SK-N-SH (cell line): ENCODE measurements around the gene HES6. TPM values are rescaled to one million over a fixed set of nuclear protein-coding genes. Genes with fewer than 3 reads are reported as not detected.

Source experiments
- CTCF ChIA-PET: fragments of 300-600, 350-600 bp; formaldehyde crosslinking; extraction: SDS; loops from one replicate; lab custom pipeline; 2021; lab: Yijun Ruan, JAX
- POLR2A ChIA-PET: fragments of 350-600 bp; sonication (Branson Sonifier 250); formaldehyde crosslinking; extraction: SDS; loops from one replicate; lab custom pipeline; 2020; ENCODE audit warnings: antibody characterized with exemption, inconsistent platforms; lab: Yijun Ruan, JAX
- DNase-seq: peaks from one replicate; pipeline ENCODE4 v3.0.0; 2012
- H2AFZ ChIP-seq: fragments of 200-600 bp; sonication (generic); 2 replicates; pipeline ENCODE4 v1.8.1; 2016; ENCODE audit warnings: antibody characterized with exemption, mild to moderate bottlenecking, low read depth
- H3F3A ChIP-seq: fragments of 200-600 bp; sonication (generic); replicated peaks from 2 replicates; pipeline ENCODE3; 2016; ENCODE audit warnings: antibody characterized with exemption, mild to moderate bottlenecking; ENCODE audit not compliant: insufficient read depth
- H3K27ac ChIP-seq, 2 experiments: fragments of 200-500 bp in 1 of 2; fragments of 200-600 bp in 1 of 2; sonication (Bioruptor generic) in 1 of 2; sonication (generic), shearing (Covaris generic) in 1 of 2; 2 replicates each; pipeline versions ENCODE4 v1.5.1 to v1.6.1; 2014 to 2016; ENCODE audit warnings: low read depth in 2 of 2, inconsistent platforms in 1 of 2, low read length in 1 of 2, mild to moderate bottlenecking in 1 of 2, mixed read lengths in 1 of 2
- H3K27me3 ChIP-seq: fragments of 200-600 bp; sonication (generic), shearing (Covaris generic); 2 replicates; pipeline ENCODE4 v1.6.1; 2016; ENCODE audit warnings: mixed run types; ENCODE audit not compliant: insufficient read depth
- H3K36me3 ChIP-seq, 2 experiments: fragments of 200-500 bp in 1 of 2; fragments of 200-600 bp in 1 of 2; sonication (Bioruptor generic) in 1 of 2; sonication (generic) in 1 of 2; replicated peaks in 1 of 2; 2 replicates each; pipeline versions ENCODE3 to v1.5.1; 2014 to 2016; ENCODE audit warnings: low read length in 1 of 2, mild to moderate bottlenecking in 1 of 2; ENCODE audit not compliant: insufficient read depth in 2 of 2, control insufficient read depth in 1 of 2
- H3K4me1 ChIP-seq, 2 experiments: fragments of 200-500 bp in 1 of 2; fragments of 200-600 bp in 1 of 2; sonication (Bioruptor generic) in 1 of 2; sonication (generic), shearing (Covaris generic) in 1 of 2; 2 replicates each; pipeline versions ENCODE4 v1.5.1 to v1.6.1; 2014 to 2016; ENCODE audit warnings: low read depth in 1 of 2, low read length in 1 of 2, mixed run types in 1 of 2; ENCODE audit not compliant: insufficient read depth in 2 of 2, control insufficient read depth in 1 of 2
- H3K4me2 ChIP-seq: fragments of 200-600 bp; sonication (generic), shearing (Covaris generic); 2 replicates; pipeline ENCODE4 v1.6.1; 2017; ENCODE audit warnings: mixed run types
- H3K4me3 ChIP-seq, 2 experiments: fragments of 200-500 bp in 1 of 2; fragments of 200-600 bp in 1 of 2; sonication (Bioruptor generic) in 1 of 2; sonication (generic), shearing (Covaris generic) in 1 of 2; 2 replicates each; pipeline versions ENCODE4 v1.5.1 to v1.8.1; 2014 to 2016; ENCODE audit warnings: low read depth in 2 of 2, inconsistent platforms in 1 of 2, low read length in 1 of 2, mild to moderate bottlenecking in 1 of 2, mixed read lengths in 1 of 2, moderate library complexity in 1 of 2
- H3K79me2 ChIP-seq: fragments of 200-600 bp; sonication (generic); 2 replicates; pipeline ENCODE4 v1.8.1; 2017; ENCODE audit warnings: mild to moderate bottlenecking; ENCODE audit not compliant: insufficient read depth
- H3K9ac ChIP-seq: fragments of 200-600 bp; sonication (generic); 2 replicates; pipeline ENCODE4 v1.6.1; 2017; ENCODE audit warnings: mixed run types
- H3K9me2 ChIP-seq: fragments of 200-600 bp; sonication (generic); 2 replicates; pipeline ENCODE4 v1.6.1; 2017; ENCODE audit warnings: mixed run types
- H3K9me3 ChIP-seq: fragments of 200-600 bp; sonication (generic); 2 replicates; pipeline ENCODE4 v1.6.1; 2017; ENCODE audit warnings: mixed run types, mild to moderate bottlenecking, moderate library complexity
- H4K20me1 ChIP-seq: fragments of 200-600 bp; sonication (generic); 2 replicates; pipeline ENCODE4 v1.6.1; 2017; ENCODE audit warnings: mild to moderate bottlenecking, mixed run types; ENCODE audit not compliant: insufficient read depth
- CTCF ChIP-seq: fragments of 200-600 bp; sonication (generic); IDR thresholded peaks from 2 replicates; pipeline ENCODE4 v1.6.1; 2017; ENCODE audit warnings: antibody characterized with exemption, mild to moderate bottlenecking, moderate library complexity
- EZH2phosphoT487 ChIP-seq: fragments of 200-600 bp; sonication (generic); IDR thresholded peaks from 2 replicates; pipeline ENCODE4 v1.6.1; 2017; ENCODE audit warnings: low read depth, mixed run types, mild to moderate bottlenecking, antibody characterized with exemption, moderate library complexity, borderline replicate concordance
- FOSL2 ChIP-seq: IDR thresholded peaks from 2 replicates; pipeline ENCODE4 v1.4.0; 2012; ENCODE audit warnings: low read depth, mild to moderate bottlenecking, moderate library complexity, borderline replicate concordance
- FOXJ3 ChIP-seq: sonication (generic); formaldehyde crosslinking; IDR thresholded peaks from 2 replicates; pipeline ENCODE4 v1.5.1; 2020; ENCODE audit warnings: mild to moderate bottlenecking, missing genetic modification reagents
- GABPA ChIP-seq: IDR thresholded peaks from 2 replicates; pipeline ENCODE4 v1.4.0; 2012; ENCODE audit warnings: low read depth, mild to moderate bottlenecking
- MXI1 ChIP-seq: IDR thresholded peaks from 2 replicates; pipeline ENCODE4 v1.6.1; 2012; ENCODE audit warnings: mild to moderate bottlenecking, low read depth, low read length, improper control_type of control experiment
- NFIC ChIP-seq: IDR thresholded peaks from 2 replicates; pipeline ENCODE4 v1.4.0; 2012; ENCODE audit warnings: borderline replicate concordance
- PBX3 ChIP-seq: IDR thresholded peaks from 2 replicates; pipeline ENCODE4; 2012
- RAD21 ChIP-seq: IDR thresholded peaks from 2 replicates; pipeline ENCODE4 v1.6.1; 2012; ENCODE audit warnings: mild to moderate bottlenecking, low read length
- RCOR1 ChIP-seq: fragments of 150-350 bp; IDR thresholded peaks from 2 replicates; pipeline ENCODE4 v1.6.1; 2017; ENCODE audit warnings: antibody characterized with exemption, low read length
- RXRA ChIP-seq: IDR thresholded peaks from 2 replicates; pipeline ENCODE4 v1.4.0; 2012; ENCODE audit warnings: low read depth, mild to moderate bottlenecking, borderline replicate concordance
- SIN3A ChIP-seq: IDR thresholded peaks from 2 replicates; pipeline ENCODE4 v1.6.1; 2012; ENCODE audit warnings: low read depth, mild to moderate bottlenecking, low read length, moderate library complexity, borderline replicate concordance
- SMC3 ChIP-seq: IDR thresholded peaks from 2 replicates; pipeline ENCODE4 v1.6.1; 2012; ENCODE audit warnings: low read depth, low read length, improper control_type of control experiment
- TAF1 ChIP-seq: IDR thresholded peaks from 2 replicates; pipeline ENCODE4 v1.6.1; 2012; ENCODE audit warnings: low read depth, mild to moderate bottlenecking, low read length, moderate library complexity, borderline replicate concordance
- USF1 ChIP-seq: IDR thresholded peaks from 2 replicates; pipeline ENCODE4 v1.4.0; 2012; ENCODE audit warnings: low read depth, borderline replicate concordance
- ZBTB33 ChIP-seq: IDR thresholded peaks from 2 replicates; pipeline ENCODE4 v1.4.0; 2012; ENCODE audit warnings: low read depth, borderline replicate concordance
- WGBS: methylation state at CpG from one replicate; pipeline ENCODE4 v1.1.6; 2017; ENCODE audit warnings: low lambda C conversion rate; 5-methylcytosine and 5-hydroxymethylcytosine counted together
- polyA plus RNA-seq, 3 experiments: library from polyadenylated mRNA; depleted of rRNA; stranded (reverse); fragments of >200 nt; gene quantifications; 2 replicates each; pipeline ENCODE4 v1.2.3, GENCODE V29; 2012

HES6 gene
- polyA plus RNA-seq, 1 of the 3 experiments (the other 2 are of a cell fraction), result 3.6 TPM

GRCh38 chr2:238263204-238264071 lies 23.6 kb upstream of the HES6 start:
- H3K9me3 ChIP-seq, result no peaks in the 10 kb centered on the region
- 39% methylated on average over 13 of the region's 13 CpGs for WGBS
- ChIA-PET CTCF (interaction anchor here (0.6 to 6.0 kb wide), 60 partner anchors 9 to 750 kb away, joined by 3 to 72 read pairs (median 4); partner anchors contain the start of genes ERFE, HES6 and PER2), POLR2A (interaction anchor here (0.8 kb wide), 1 partner anchor 103 kb away, joined by 3 read pairs; no protein-coding TSS in a partner anchor)
- H3K9ac ChIP-seq, result no peak overlapping the region
- peaks cover 0 to 8% of the 10 kb centered on the region in 2 experiments for H3K36me3 ChIP-seq
- 0 out of 4 replicates have a peak overlapping the region, but pooled peaks of 1 of the 2 experiments have one; percentile 11 for H3K27ac ChIP-seq
- no peaks in the 10 kb centered on the region for H3K9me2 ChIP-seq
- H3K4me1 ChIP-seq, result peaks cover 0 to 16% of the 10 kb centered on the region in 2 experiments; a peak in 1 of 4 replicates
- no peaks in the 10 kb centered on the region for H4K20me1 ChIP-seq
- no peak overlapping the region; a peak in 1 of 4 replicates for H3K4me3 ChIP-seq
- H2AFZ ChIP-seq, result no peak overlapping the region
- no peaks in the 10 kb centered on the region for H3K27me3 ChIP-seq
- H3F3A ChIP-seq, result peaks cover 3% of the 10 kb centered on the region
- no peaks in the 10 kb centered on the region for H3K79me2 ChIP-seq
- TF ChIP-seq SIN3A, result no peak
- peak; percentile 43; the same call in 1 of the 2 replicates for TF ChIP-seq RCOR1
- peak; percentile 91 for TF ChIP-seq RAD21
- TF ChIP-seq SMC3, result peak; percentile 65
- TF ChIP-seq CTCF, result peak; percentile 90
- peak; percentile 89 for DNase-seq
- H3K4me2 ChIP-seq, result no peak overlapping the region

GRCh38 chr2:238262496-238263122 lies 22.8 kb upstream of the HES6 start:
- Histone ChIP-seq H3K27ac (no peak overlapping the region), H2AFZ (no peak overlapping the region), H3K4me3 (no peak overlapping the region), H3K9me3 (no peaks in the 10 kb centered on the region), H3K4me1 (peaks cover 0 to 16% of the 10 kb centered on the region in 2 experiments; a peak in 1 of 4 replicates), H3F3A (peaks cover 3% of the 10 kb centered on the region), H3K79me2 (no peaks in the 10 kb centered on the region), H3K36me3 (peaks cover 0 to 7% of the 10 kb centered on the region in 2 experiments), H4K20me1 (no peaks in the 10 kb centered on the region), H3K9me2 (no peaks in the 10 kb centered on the region), H3K9ac (no peak overlapping the region), H3K27me3 (no peaks in the 10 kb centered on the region), H3K4me2 (no peak overlapping the region)
- POLR2A ChIA-PET, result no interaction called here
- no peak for DNase-seq
- 94% methylated on average over 12 of the region's 12 CpGs for WGBS
- CTCF ChIA-PET, result interaction anchor here (0.6 to 6.0 kb wide), 58 partner anchors 8 to 750 kb away, joined by 3 to 72 read pairs (median 4); partner anchors contain the start of genes ERFE, HES6 and PER2
- TF ChIP-seq GABPA (no peak), USF1 (no peak), MXI1 (no peak), ZBTB33 (no peak), FOXJ3 (no peak), EZH2phosphoT487 (no peak), FOSL2 (no peak), PBX3 (no peak), RXRA (no peak), TAF1 (no peak), SIN3A (no peak), RAD21 (no peak), NFIC (no peak)
